HG03196 (cell line): Measurements from ENCODE around the gene LETMD1.
"Not testable (repeated sequence)": the region's sequence is repeated elsewhere in the genome, so short reads cannot be mapped to it uniquely, and the experiment has no call there.

Experiments used
- ATAC-seq: cut with Tn5 transposase; IDR thresholded peaks from one replicate; pipeline ENCODE4 v1.9.1; 2021; ENCODE audit not compliant: unreplicated experiment

Gene LETMD1, protein sequence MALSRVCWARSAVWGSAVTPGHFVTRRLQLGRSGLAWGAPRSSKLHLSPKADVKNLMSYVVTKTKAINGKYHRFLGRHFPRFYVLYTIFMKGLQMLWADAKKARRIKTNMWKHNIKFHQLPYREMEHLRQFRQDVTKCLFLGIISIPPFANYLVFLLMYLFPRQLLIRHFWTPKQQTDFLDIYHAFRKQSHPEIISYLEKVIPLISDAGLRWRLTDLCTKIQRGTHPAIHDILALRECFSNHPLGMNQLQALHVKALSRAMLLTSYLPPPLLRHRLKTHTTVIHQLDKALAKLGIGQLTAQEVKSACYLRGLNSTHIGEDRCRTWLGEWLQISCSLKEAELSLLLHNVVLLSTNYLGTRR

GRCh38 chr12:51047655-51048540 is at the start of gene LETMD1:
Gene LETMD1, plus strand, starts transcription at chr12:51048327. Its CDS starts 30 bp downstream, at chr12:51048357.
- ATAC-seq: peak; percentile 91

GRCh38 chr12:50999093-50999492 is 49.0 kb upstream of the LETMD1 start:
- no peak for ATAC-seq

DNA sequence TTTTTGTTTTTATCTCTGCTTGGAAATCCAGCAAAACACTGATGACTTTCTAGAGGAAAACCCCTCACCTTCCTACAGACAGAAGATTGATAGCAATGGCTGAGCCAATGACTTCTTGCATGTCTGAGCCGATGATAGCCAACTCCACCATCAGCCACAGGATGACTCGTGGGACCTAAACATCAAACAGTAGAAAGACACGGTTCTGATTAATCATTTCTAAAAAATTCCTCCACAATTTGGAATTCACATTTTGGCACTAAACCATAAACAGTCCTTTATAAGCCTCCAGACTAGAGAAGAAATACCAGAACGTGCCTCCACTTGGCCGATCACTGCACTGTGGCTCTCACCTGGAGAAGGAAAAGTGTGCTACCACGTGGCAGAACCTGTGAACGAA is 47.9 kb upstream of the LETMD1 start:
- ATAC-seq: no peak

GRCh38 chr12:51001799-51002198 is 46.3 kb upstream of the LETMD1 start:
- ATAC-seq: no peak

DNA sequence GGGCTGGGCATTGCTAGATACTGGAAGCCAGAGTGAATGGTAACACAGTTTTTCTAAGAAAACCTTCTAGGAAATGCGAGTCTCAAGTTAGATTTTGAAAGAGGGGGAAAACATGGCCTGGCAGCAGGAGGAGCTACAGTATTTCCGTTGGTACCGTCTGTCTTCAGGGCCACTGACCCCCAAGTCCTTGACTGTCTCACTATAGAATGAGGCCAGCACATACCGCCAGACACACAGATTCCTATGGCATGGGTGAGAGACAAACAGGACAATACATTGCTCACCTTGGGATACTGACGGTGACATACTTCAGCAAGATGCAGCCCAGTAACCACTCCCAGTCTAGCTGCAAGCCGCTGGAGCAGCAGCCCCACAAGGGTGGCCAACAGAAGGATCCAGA is 43.6 kb upstream of the LETMD1 start:
- no peak for ATAC-seq

- ATAC-seq: no peak
Observed at GRCh38 chr12:51005030-51005429, 43.1 kb upstream of the LETMD1 start.

- no peak for ATAC-seq
Observed at GRCh38 chr12:51005671-51006070, 42.5 kb upstream of the LETMD1 start.

DNA sequence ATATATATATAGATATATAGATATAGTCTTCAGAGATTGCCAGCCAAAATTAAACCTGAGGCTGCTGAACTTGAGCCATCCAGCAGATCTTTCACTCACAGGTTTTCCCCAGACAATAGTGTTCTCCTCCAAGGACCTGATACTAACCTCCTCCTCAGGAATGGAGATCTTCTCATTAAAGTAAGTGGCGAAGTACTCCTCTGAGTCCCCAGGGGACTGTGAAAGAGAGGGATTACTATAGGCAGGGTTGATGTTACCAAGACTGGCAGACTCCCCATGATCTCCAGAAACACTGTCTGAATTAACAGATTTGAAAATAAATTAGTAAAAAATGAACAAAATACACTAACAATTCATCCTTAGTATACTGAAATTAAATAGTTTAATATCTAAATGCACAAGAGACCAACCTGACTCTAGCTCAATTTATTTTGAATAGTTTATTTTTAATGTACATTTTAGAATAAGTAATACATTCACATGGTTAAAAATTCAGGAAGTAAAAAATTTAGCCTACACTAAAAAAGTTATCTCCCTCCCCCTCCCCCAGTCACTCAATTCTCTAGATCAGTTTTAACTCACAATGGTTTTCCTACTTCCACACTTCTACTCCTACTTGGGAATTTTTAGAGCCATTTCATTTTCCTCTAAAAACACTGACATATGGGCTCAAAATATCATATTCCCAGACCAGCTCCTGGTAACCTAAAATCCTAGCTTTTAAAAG is 39.6 kb upstream of the LETMD1 start:
- ATAC-seq: no peak

DNA sequence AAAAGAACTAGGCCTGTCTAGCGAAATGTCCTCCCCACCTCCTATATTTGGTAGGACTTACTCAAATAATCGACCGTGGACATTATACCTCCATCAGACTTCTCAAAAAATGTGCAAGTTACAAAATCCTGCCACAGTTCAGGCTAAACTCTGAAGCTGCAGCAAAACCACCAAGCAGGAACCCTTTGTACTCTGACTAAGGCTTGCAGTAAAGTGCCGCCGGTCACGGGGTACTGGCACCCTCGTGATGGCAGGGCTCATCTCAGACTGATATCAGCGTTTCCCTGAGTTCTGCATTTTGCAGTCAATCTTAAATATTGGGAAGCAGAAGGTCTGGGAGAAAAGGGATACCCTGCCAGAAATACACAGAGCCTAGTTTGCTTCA is 39.1 kb upstream of the LETMD1 start:
- no peak for ATAC-seq

DNA sequence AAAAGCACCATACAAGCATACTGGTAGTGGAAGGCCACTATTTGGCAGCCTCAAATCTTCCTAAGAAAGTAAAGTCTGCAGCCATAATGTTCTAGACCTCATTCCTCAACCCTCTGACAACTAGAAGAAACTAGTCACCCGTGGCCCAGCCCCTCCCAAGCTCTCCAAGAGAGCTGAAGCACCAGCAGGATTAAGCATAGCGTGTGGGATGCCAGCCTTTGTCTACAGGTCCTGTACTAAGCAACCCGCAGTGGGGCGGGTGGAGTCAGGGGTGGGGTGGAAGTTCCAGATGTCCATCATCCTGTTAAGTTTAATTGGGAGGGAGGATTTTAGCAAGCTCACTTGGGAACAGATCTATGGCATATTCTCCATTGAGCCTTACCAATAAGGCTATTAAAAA is 36.2 kb upstream of the LETMD1 start:
- no peak for ATAC-seq

DNA sequence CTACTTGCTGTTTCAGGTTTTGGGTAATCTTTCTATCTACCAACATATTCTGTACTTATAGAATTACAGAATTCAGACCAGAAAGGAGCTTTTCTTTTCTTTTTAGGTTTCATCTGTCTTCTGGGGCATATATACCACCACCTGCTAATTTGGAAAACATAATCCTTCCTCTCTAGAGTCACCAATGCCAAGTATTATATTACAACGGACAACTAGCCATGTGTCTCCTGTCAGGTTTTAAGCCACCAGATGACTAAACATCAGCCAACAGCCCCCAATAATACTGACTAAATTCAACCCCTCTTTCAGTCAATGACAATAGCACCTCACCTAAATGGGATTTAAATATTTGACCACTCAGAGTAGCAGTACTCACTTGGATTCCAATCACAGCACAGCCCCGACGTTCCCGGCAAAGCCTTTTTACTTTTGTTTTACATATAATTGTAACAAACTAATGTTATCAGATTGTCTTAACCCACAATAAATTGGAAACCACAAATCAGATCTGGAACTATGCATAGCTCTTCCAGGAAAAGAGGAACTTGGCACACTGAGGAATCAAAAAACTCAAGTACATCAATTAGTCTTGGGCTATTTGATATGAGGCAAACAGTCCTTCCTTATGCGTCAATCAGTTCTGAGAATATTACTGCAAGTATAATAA is 35.4 kb upstream of the LETMD1 start:
- no peak for ATAC-seq

- no peak for ATAC-seq
Observed at GRCh38 chr12:51013441-51013840, 34.7 kb upstream of the LETMD1 start.

- not testable (repeated sequence) for ATAC-seq
Observed at GRCh38 chr12:51014467-51014866, 33.7 kb upstream of the LETMD1 start.

DNA sequence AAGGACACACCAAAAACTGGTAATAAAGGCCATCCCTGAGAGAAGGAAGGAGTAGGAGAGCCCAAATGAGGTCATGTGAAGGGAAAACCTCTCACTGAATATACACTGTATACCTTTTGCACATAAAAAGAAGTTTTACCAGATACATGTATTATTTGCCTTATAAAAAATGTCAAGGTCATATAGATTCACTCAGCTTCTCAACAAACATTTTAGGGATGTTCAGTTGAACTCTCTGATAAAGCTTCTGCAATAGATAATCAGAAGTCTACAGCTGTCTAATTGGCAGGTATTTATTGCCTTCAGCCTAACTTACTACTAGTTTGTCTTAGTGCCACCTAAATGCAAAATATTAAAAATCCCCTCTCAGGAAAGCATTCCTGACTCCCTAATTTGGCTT is 30.7 kb upstream of the LETMD1 start:
- no peak for ATAC-seq

GRCh38 chr12:51018956-51019355 is 29.2 kb upstream of the LETMD1 start:
- ATAC-seq: no peak

DNA sequence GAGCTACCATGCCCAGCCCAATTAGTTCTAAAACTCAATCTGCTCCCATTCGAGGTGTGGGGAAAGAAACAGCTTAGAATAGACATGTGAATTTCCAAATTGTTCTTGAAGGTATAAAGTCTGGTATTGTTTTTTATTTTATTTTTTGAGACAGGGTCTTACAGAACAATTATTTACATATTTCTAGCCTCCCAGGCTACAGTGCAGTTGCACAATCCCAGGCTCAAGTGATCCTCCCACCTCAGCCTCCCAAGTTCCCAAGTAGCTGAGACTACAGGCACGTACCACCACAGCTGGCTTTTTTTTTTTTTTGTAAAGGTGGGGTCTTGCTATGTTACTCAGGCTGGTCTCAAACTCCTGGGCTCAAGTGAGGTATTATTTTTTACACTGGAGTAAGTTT is 28.2 kb upstream of the LETMD1 start:
- ATAC-seq: no peak

DNA sequence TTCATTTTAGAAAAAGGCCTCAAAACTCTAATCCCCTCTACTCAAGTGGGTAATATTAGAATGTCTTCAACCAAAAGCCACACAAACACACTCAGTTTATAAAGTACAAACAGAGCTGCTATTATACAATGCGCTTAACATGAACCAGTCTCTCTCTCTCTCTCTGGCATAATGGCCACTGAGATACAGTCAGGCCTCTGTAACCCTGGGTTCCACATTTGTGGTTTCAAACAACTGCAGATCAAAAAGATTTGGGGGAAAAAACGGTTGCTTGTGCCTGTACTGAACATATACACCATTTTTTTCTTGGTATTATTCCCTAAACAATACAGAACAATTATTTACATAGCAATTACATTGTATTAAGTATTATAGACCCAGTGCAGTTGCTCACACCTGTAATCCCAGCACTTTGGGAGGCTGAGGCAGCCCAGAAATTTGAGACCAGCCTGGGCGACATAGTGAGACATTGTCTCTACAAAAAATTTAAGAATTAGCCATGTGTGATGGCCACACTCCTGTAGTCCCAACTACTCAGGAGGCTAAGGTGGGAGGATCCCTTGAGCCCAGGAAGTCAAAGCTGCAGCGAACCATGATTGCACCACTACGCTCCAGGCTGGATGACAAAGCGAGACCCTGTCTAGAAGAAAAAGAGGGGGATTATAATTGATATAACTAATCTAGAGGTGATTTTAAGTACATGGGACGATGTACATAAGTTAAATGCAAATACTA is 27.5 kb upstream of the LETMD1 start:
- no peak for ATAC-seq

GRCh38 chr12:51021694-51022093 is 26.4 kb upstream of the LETMD1 start:
- ATAC-seq: no peak

- no peak for ATAC-seq
Observed at GRCh38 chr12:51023625-51024382, 24.3 kb upstream of the LETMD1 start.
